ENCODE measurements around the gene JAZF1.

DNA sequence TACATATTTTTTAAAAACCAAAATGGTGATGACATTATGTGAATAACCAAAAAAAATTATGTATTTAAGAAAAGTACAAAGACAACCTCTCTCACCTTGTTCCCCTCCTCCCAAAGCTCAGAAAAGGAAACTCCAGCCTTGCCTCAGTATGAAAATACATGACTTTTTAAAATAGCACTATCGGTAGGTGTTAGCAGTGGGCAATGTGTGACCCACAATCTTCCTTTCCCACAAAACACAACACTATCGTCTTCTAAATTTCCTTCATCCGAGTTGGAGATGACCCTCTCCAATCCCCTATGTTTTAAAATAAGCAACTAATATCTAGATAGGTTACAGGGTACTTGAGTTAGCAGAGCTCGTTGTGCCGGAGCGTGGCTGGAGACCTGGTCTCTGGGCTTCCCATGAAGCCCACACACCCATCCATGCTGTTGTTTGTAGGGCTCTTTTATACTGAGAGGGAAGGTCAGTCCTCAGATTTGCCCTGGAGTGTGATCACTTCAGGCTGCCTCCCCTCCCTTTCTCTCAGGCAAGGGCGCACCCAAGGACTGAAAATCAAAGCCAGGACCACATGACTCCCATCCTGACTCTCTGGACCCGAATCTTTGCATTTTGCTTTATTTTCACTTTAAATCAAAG lies 107.6 kb downstream of the JAZF1 start:
- TF ChIP-seq YY1 (IDR thresholded peaks at IDR 0.05; ENCODE audit: insufficient read depth, insufficient read length) (no peak), ZNF274 (IDR thresholded peaks at IDR 0.05; ENCODE audit: low read depth, low read length) (no peak)
